Epithelial cell of proximal tubule (primary cell): Measurements from ENCODE around the gene UNC93B1. TPM values are rescaled to one million over a fixed set of nuclear protein-coding genes. Genes with fewer than 3 reads are reported as not detected.

Source experiments
- DNase-seq: peaks from one replicate; pipeline ENCODE4 v3.0.0-alpha.2; 2011; ENCODE audit warnings: low read depth
- H3K4me3 ChIP-seq: 2 replicates; pipeline ENCODE4 v1.5.1; 2011; ENCODE audit warnings: low read depth, mild to moderate bottlenecking, low read length
- total RNA-seq: library from RNA; depleted of rRNA; stranded (reverse); fragments of >200 nt; gene quantifications from 2 replicates; pipeline ENCODE4 v1.2.3, GENCODE V29; 2015
- TF ChIP-seq, protein P1 (sequence below): conservative IDR thresholded peaks from 2 replicates; pipeline ENCODE4 v1.5.1; 2012; ENCODE audit warnings: low read depth, mild to moderate bottlenecking, low read length

The UNC93B1 gene
- total RNA-seq, 1 donor from 2014 or later, result 16.3 TPM

GRCh38 chr11:68038718-68039525 lies 35.0 kb upstream of the UNC93B1 start, which contains the start of gene TCIRG1:
TCIRG1 (plus strand) TSS chr11:68039025; CDS start chr11:68041272, 2,247 bp downstream.
- TF ChIP-seq, protein P1, sequence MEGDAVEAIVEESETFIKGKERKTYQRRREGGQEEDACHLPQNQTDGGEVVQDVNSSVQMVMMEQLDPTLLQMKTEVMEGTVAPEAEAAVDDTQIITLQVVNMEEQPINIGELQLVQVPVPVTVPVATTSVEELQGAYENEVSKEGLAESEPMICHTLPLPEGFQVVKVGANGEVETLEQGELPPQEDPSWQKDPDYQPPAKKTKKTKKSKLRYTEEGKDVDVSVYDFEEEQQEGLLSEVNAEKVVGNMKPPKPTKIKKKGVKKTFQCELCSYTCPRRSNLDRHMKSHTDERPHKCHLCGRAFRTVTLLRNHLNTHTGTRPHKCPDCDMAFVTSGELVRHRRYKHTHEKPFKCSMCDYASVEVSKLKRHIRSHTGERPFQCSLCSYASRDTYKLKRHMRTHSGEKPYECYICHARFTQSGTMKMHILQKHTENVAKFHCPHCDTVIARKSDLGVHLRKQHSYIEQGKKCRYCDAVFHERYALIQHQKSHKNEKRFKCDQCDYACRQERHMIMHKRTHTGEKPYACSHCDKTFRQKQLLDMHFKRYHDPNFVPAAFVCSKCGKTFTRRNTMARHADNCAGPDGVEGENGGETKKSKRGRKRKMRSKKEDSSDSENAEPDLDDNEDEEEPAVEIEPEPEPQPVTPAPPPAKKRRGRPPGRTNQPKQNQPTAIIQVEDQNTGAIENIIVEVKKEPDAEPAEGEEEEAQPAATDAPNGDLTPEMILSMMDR, result no peak
- peak within 1 kb of the TSS; percentile 82 for H3K4me3 ChIP-seq
- DNase-seq, result no peak

DNA sequence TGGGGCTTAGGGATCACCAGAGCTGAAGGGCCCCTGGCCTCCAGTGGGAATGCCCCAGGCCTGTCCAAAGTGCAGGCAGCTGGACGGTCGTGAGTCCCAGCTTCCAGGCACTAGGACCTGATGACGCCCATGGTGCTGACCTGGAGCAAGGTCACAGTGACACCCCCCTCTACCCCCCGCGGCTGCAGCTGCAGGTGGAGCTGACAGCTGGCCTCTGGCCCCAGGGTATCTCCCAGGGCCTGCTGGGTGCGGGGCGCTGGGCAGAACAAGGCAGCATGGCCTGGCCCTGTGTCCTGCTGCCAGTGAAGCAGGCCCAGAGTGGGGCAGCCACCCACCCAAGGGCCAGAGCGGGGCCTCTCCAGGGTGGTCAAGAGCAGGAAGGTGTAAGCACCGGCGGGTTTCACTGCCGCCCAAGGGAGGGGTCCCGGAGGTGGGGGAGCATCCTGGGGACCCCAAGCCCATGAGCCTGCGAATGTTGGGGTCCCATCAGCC lies 34.4 kb upstream of the UNC93B1 start:
- no peak for DNase-seq
- TF ChIP-seq, protein P1, result no peak

DNA sequence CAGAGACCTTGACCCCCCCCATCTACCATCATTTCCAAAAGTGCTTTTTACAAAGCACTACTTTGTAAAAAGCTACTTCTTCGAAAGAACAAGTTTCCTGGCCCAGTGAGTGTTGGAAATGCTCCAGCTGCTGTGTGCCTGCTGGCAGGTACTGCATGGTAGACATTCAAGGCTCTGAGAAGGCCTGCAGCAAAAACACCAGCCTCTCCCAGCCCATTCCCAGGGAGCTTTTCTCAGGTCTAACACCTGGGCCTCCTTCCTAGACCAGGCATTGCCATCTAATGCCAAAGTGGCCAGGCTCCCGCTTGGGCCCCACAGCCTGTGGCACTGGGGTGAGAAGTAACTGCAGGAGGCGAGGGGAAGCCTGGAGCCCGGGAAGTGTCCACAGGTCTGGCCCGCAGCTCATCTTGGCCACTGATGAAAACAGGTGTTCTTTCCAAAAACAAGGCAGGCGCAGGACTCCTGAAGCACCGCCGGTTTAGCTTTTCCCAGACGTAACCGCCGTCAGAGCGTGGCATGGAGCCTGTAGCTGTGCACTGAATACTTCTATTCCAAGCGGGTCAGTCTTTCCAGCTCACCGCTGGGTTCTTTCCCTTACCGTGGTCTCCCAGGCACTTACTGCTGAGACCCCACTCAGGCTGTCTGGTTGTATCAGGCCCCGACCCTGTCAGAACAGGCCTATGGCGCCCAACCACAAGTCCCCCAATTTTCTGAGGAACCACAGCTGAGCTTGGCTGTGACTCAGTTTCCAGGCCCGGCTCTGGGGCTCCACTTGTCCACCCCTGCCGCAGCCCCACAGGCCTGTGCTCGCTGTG lies 33.7 kb upstream of the UNC93B1 start:
- H3K4me3 ChIP-seq, result no peak overlapping the region
- DNase-seq, result no peak
- TF ChIP-seq, protein P1, result no peak

More for the DNA sequence above, 34.4 kb upstream of the UNC93B1 start:
- peak overlapping the region; percentile 82 for H3K4me3 ChIP-seq

- H3K4me3 ChIP-seq, result no peak overlapping the region
- no peak for DNase-seq
- TF ChIP-seq, protein P1, result no peak
Measured at GRCh38 chr11:68036717-68037239, 32.9 kb upstream of the UNC93B1 start.

- no peak for DNase-seq
- TF ChIP-seq, protein P1, result no peak
- H3K4me3 ChIP-seq, result no peak overlapping the region
Measured at GRCh38 chr11:68036141-68036716, 32.3 kb upstream of the UNC93B1 start.

GRCh38 chr11:68035266-68035876 lies 31.5 kb upstream of the UNC93B1 start:
- H3K4me3 ChIP-seq, result no peak overlapping the region
- TF ChIP-seq, protein P1, result no peak
- no peak for DNase-seq
